NCI-H1694 (cell line): ENCODE measurements around the gene IL6R.
"Not testable (repeated sequence)": the region's sequence is repeated elsewhere in the genome, so short reads cannot be mapped to it uniquely, and the experiment has no call there.

Experiments
- DNase-seq: peaks from one replicate; lab custom pipeline; 2025; lab: John Stamatoyannopoulos, UW

IL6R gene

DNA sequence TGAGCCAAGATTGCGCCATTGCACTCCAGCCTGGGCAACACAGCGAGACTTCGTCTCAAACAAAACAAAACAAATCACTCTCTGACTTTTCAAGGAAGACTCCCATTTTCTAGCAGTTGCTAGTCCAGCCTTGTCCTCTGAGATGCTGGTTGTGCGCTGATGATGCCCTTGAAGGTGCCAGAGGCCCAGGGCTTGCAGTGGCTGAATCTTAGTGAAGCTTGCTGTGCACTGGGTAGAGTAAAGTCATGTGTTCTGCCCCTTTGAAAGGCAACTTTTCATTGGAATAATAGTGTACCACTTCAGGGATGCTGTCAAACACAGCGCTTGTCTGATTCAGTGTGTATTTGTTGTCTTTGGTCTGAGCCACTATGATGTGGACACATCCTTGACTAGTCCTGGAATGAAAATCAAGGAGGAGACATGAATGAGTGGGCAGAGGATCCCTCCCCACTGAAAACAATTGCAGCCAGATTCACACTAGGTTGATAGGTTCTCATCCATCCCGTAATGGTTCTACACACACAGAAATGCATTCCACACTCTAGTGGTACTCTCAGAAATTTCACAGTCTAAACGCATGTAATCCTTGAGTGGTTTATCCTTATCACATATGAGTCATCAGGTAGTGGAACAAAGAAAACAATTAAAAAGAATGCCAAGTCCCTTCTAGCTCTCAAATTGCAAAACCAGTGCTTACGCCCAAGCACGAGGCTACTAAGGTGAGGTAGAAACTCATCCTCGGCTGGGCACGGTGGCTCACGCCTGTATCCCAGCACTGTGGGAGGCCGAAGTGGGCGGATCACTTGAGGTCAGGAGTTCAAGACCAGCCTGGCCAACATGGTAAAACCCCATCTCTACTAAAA is 79.0 kb downstream of the IL6R start:
- no peak for DNase-seq

DNA sequence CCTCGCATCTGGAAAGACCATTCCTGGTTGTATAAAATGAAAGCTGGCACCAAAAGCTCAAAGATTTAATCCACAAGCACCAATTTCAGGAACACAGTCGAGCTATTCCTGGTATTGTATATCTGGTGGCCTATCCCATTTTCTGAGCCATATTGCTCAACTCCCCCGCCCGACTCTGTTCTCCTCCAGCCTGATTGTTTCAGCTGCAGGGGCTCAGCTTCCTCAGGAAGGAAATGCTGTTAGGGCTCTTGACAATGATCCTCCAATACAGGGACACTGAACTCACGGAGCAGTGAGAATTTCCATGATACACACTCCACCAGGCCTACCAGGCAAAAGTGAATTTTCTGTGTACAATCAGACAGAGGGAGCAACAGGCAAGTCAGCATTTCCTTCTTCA is 80.0 kb downstream of the IL6R start:
- no peak for DNase-seq

DNA sequence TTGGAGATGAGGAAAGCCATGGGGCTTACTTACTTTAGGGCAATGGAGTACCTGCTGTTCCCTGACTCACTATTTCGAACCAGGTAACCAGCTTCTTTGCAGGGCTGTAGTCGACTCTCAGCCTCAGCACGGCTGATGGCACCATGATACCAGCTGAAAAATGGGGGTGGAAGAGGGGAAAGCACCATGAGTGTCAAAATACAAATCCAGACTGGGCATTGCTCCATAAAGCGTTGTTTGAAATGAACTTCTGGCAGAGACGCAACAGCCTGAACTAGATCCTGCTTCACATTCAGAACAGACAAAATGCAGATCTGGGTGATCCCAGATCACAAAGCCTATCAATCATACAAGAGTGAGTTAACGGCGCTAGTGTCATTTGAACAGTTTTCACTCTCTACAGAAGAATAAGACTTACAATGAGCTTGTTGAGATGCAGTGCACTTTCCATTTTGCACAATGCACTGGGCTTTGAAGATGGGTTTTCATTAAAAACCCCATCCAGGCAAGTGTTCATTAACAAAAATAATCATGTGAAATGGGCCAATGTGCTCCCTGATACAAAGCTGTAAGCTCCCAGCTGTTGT is 80.9 kb downstream of the IL6R start:
- DNase-seq = peak; percentile 31

DNA sequence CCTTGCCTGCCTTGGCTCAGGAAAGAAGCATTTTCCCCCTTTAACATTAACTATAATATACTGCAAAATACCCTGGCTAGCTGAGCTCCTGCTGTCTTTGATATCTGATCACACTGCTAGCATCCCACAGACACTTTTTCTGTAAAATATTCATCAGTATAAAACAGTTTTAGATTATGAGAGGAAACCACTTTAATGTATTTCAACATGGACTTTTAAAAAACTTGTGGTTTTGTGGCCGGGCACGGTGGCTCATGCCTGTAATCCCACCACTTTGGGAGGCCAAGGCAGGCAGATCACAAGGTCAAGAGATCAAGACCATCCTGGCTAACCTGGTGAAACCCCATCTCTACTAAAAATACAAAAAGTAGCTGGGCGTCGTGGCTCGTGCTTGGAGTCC is 81.6 kb downstream of the IL6R start:
- DNase-seq = not testable (repeated sequence)

DNA sequence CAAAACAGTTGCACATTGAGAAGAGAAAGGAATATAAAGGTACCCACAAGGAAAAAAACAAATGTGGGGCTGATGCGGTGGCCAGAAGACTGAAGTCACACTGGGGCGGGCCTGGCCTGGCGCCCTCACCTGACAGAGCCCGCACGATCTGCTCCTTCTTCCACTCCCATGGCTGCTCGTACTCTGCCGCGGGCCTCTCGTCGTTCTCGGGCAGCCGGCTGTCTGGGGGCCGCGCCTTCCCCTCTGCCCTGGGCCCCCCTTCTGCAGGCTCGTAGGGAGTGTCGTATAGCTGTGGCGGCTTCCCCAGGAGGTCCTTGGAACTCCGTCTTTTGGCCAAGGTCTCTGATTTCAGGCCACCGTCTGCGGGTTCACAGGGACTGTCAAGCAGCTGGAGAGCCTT is 83.8 kb downstream of the IL6R start:
- DNase-seq = no peak

DNA sequence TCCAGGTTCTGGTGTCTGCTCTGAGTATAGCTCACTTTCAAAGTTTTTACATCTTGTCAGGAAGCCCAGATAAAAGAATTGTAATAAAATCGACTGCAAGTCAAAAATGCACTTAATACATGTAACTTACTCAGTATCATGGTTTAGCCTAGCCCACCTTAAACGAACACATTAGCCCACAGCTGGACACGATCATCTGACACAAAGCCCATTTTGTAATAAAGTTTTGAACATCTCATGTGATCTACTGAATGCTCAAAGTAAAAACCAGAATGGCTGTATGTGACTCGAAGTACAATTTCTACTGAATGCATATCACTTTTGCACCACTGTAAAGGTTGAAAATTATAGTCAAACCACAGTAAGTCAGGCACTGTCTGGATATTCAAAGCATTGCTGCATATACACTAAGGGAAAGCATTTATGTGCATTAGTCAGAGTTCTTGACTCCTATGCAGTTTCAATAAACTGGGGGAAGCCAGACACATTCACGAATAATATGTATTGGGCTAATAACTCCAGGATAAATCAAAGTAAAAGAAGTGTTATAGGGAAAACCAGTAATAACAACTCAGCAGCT is 84.6 kb downstream of the IL6R start:
- no peak for DNase-seq

DNA sequence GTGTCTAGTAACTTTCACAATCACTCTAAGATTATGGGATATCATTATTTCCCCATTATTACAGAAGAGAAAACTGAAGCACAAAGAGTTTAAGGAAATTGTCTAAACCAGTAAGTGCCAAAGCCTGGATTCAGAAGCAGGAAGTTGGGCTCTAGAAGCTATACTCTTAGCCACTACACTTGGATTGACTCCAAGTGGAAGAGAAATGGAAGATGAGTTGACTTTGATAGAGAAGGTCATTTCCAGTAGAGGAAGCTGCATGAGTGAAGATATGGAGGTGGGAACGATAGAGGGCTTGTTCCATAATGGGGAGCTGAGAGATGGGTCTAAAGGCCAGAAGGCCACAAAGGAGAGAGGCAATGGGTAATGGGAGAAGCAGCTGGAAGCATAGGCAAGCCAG is 85.2 kb downstream of the IL6R start:
- DNase-seq = no peak

DNA sequence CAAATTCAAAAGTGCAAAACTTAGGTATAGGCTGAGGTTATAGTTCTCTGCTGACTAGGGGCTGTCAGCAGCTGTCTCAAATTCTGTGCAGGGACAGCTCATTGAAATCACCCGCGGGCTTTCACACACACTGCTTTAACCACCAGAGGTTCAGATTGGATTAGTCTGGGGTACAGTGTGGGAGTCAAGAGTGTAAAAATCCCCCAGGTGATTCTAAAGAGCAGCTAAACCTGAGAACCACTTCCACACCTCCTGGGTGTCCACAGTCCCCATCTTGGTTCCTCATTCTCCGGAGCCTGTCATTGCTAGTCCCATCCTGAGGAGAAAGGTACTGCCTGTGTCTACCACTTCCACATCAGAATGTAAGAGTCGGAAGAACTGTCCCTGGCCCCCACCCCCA is 87.0 kb downstream of the IL6R start:
- DNase-seq = no peak

DNA sequence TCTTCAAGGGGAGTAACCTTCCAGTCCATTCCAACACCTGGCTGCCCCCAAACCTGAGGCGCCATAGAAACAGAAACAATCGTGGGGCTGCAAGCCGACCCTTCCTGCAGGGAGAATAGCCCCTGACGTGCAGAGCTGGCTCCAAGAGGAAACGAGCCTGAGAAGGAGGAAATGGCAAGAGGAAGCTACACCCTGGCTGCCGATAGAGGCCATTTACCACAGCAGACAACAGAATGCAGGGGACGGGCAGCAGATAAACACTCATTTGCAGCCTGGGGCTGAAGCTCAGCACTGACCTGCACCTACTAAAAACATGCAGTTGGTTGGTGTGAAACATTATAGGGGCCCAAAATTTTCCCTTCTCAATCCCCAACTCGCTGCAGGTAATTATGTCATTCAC is 88.1 kb downstream of the IL6R start:
- no peak for DNase-seq

DNA sequence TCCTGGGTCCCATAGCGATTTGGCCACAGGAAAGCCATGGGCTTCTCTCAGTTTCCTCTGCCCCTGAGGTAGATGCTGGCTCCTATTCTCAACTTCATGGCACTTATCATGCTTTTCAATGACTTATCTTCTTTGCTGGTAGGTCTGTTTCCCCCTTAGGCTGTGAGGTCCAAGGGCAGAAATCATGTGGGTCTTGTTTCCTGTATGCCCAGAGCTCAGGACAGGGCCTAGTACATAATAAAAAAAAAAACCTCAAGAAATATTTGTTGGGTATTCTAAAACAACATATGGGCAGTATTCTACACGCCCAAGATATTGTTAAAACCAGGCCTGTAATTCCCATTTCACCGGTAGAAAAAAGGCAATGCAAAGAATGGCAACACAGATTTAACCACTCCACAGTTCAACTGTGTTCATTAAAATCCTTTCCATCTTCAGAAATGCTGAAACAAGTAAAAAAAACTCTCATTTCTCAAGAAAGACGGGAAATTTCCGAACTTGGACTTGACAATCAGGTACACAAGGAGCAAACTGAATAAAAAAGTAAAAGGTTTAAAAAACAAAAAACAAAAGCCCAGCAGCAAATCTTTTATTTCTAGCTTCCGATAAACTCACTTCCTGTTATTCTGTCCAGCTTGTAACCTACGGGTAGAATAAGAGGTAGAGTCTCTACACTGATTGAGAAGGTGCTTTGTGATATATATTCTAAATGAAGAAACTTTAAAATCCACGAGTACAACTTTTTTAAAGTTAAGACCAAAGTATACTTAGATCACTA is 90.5 kb downstream of the IL6R start:
- no peak for DNase-seq

DNA sequence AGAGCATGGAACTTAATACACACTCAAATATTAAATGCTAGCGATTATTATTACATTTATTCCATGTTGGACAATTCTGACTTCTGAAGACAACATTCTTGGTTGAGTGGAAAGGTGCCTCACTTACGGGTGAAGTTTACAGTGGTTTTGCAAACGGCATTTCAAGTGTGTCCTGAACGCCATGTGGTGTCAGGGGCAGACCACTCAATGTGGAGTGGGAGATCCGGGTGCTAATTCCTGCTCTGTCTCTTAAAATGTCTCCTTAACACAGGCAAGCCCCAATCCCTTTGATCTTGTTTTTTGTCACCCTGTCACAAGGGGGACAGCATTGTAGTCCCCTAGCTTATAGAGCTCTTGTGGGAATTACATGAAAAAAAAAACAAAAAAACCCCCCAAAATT is 91.2 kb downstream of the IL6R start:
- DNase-seq = no peak

DNA sequence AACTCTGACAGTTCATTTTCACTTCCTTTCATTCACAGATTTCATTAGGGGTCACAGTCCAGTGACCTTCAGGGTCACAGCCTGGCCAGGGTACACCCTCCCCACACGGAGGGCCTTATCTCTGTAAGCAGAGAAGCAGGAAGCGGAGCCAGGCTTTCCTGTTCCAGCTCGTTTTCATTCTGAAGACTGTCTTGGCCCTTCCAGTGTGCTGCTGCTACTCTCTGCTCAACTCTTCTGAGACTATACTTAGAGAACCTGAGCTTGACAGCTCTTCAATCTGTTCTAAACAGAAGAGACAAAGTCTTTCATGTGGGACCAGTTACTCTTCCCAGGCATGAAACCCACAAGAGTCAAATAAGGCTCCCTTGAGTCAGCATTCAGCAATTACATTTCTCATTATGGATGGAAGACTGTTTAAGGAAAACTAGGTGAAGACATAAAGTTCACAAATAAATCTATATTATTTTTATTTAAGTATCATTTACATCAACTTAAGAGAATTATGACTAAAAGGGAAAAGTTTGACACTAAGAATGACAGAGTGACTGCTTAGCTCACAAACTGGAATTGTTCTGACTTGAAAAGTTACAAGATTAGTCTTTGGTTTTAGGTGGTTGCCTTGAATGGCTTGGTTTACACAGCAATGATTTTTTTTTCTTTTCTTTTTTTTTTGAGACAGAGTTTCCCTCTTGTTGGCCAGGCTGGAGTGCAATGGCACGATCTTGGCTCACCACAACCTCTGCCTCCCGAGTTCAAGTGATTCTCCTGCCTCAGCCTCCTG is 92.1 kb downstream of the IL6R start:
- no peak for DNase-seq

DNA sequence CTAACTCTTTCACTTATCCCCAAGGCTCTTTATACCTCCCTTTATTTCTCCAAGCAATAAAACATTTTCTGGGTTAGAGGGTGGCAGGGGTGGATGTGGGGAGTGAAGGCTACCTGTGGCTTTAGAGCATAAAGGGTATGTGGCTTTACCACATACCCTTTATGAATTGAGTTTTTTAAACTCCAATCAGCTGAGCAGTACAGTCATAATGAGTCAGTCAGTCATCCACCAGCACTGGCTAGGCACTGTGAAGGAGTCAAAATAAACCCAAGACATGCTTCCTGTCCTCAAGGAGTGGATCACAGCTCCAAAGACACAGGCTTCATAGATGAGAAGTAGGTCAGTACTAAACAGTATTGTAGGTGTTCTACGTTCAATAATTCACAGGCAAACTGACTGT is 94.3 kb downstream of the IL6R start:
- no peak for DNase-seq

DNA sequence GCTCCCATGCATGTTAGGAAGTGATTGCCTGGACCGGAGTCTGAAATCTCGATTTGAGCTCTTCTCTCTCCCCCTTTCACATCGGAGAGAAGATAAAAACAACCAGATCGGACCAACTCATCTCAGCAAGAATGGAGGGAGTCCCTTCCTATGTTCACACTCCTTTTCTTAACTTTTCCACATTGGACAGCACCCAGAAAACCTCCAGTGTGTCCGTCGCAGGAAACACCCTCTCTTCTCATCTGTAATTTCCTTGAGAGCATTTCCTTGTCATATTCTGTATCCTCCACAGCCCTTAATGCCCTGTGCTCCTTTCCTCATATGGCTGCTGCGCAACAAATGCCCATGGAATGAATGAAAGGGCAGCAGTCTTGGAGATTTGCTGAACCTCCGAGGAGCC is 95.4 kb downstream of the IL6R start:
- DNase-seq = no peak

DNA sequence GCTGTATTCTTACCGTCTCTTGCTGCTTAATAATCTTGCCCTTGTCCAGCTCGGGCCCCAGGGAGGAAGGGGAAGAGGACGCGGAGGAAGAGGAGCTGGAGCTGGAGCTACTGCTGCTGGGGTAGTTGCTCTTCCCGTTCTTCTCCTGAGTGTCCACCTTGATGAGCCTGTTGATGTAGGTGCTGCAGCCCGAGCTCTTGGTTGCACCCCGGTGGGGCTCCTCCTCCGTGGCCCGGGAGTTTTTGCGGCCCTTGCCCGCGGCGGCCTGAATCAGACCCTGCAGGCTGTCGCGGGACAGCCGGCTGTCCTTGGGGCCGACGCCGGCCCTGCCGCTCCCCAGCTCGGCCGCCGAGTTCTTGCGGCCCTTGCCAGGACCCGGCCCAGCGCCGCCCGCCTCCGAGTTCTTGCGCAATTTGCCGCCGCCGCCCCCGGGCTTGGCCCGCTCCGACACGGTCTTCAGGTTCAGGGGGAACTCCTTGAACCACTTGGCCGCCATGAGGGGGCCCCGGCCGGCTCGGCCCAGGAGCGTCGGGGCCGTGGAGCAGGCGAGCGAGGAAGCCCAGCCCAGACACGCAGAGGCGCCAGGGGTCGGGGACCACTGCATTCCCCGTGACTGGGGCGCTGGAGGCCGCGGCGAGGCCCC is 96.4 kb downstream of the IL6R start:
- DNase-seq = no peak

DNA sequence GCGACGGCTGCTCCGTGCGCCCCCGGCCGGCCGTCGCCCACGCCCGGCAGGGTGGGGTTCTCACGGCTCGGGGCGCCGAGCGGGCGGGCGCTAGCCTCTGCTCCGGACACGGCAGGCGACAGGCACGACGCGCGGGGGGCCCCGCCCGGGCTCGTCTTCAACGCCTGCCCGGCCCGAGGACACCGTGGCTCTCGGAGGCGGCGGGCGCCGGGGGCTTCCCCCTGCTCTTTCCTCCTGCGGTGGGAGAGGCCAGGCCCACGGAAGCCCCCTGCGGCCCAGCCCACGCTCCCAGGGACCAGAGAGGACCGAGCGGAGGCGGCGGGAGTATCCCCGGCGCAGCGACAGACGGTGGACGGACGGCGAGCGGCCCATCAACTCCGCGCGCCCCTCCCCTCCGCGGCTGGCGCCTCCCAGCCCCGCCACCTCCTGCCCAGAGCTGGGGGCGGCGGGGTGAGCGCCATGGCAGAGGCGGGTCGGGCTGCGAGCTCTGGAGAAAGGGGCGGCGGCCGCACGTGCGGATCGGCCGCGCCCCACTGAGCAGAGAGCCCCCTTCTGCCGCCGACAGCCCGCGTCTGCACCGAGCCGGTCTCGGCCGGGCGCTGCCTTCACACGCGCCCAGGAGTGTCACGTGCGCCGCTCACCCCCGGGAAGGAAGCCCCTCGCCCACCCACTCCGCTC is 97.1 kb downstream of the IL6R start, which contains the start of the genes SHE and TDRD10:
SHE (minus strand) TSS at position 347 of the 678 bp plus-strand sequence. CDS start 386 bp downstream, outside the sequence.
TDRD10 (plus strand) TSS at position 154 of the 678 bp plus-strand sequence. CDS start 4,685 bp downstream, outside the sequence.
- no peak for DNase-seq

DNA sequence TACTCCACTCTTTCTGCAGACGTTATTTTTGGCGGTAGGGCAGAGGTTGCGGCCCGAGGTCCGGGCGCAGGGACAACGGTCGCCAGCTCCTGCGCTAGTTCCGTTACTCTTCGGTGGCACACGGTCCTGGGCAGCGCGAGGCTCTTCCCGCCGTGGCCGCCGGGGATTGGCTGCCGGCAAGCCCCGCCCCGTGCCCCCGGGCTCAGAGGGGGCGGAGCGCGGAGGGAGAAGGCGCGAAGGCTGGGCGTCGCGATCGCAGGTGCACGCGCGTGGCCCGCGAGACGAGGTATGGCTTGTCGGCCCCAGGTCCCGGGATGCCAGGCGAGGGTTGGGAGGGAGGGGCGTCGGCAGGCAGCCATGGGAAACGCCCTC is 97.6 kb downstream of the IL6R start:
- DNase-seq = no peak

DNA sequence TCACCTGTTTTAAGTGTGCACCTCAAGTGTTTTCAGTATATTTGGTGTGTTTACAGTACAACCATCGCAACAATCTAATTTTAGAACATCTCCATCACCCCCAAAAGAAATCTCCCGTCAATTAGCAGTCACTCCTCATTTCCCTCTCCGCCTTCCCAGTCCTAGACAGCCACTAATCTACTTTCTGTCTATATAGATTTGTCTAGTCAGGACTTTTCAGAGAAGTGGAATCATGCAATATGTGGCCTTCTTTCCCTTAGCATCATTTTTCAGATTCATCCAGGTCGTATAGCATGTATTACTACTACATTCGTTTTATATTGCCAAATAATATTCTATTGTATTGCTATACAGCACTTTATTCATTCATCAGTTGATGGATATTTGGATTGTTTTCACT is 98.8 kb downstream of the IL6R start:
- no peak for DNase-seq

DNA sequence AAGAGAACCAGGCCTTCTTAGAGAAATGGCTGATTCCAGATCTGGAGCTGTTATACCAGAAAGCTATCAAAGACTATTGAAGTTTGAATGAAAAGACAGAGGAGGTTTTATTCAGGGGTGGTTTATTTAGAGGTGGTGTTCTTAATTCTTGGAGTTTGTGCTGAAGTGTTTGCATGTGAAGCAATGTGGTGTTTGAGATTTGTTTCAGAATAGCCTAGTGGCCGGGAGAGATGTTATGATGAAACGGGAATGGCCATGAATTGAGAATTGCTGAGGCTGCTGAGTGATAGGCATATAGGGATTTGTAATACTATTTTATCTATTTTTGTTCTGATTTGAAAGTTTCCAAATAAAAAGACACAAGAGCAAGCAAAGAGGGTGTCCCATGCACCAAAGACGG is 107.6 kb downstream of the IL6R start:
- no peak for DNase-seq

DNA sequence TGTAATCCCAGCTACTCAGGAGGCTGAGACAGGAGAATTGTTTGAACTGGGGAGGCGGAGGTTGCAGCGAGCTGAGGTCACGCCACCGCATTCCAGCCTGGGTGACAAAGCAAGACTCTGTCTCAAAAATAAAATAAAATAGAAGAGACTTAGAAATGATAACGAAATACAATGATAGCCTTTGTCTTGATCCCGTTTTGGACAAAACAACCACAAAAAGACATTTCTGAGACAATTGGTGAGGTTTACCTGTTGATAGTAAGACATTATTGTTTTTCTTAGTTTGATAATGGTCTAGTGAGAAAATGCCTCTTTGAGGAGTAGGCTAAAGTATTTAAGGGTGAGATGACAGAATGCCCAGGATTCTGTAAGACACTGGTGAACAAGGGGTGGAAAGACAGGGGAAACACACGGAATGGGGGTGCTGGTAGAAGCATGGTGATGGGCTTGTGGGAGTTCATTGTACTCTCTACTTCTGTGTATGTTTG is 109.0 kb downstream of the IL6R start:
- no peak for DNase-seq
